Endothelial cell of umbilical vein (primary cell): Measurements from ENCODE around the gene METTL26. TPM values are rescaled to one million over a fixed set of nuclear protein-coding genes. Genes with fewer than 3 reads are reported as not detected.

Experiments used
- BruUV-seq: library from RNA; stranded (reverse); fragments of 400-500 nt; replicated peaks from 2 replicates; lab custom pipeline; 2021; lab: Mats Ljungman, UMichigan
- CTCF ChIA-PET: fragments of 300-600, 350-600 bp; sonication (Branson Sonifier 250); formaldehyde crosslinking; loops from one replicate; lab custom pipeline; 2021; ENCODE audit warnings: antibody characterized with exemption, inconsistent platforms; lab: Charles Lee
- POLR2A ChIA-PET: fragments of 300-600, 350-600 bp; sonication (Branson Sonifier 250); formaldehyde crosslinking; loops from one replicate; lab custom pipeline; 2021; ENCODE audit warnings: antibody characterized with exemption, inconsistent platforms; lab: Charles Lee
- DNase-seq: peaks from one replicate; pipeline ENCODE4 v3.0.0-alpha.2; 2011; ENCODE audit warnings: low read depth, low spot score
- FAIRE-seq: peaks from 2 replicates; lab custom pipeline; 2011; peaks lifted over from hg19 to GRCh38; lab: Jason Lieb, UNC
- H2AFZ ChIP-seq: 2 replicates; pipeline ENCODE4 v1.6.0; 2012; ENCODE audit warnings: low read depth, low read length, control low read depth, inconsistent platforms
- H3K27ac ChIP-seq: 2 replicates; pipeline ENCODE4 v1.5.1; 2011; ENCODE audit warnings: low read depth, mild to moderate bottlenecking, control low read depth, low read length, moderate library complexity; ENCODE audit not compliant: insufficient read depth
- H3K27me3 ChIP-seq, 2 experiments: 2 replicates each; pipeline versions ENCODE4 v1.6.0 to v1.6.1; 2011; ENCODE audit warnings: low read length in 2 of 2, mixed read lengths in 1 of 2; ENCODE audit not compliant: control insufficient read depth in 2 of 2, insufficient read depth in 2 of 2
- H3K36me3 ChIP-seq, 2 experiments: 2 replicates in 1 of 2; 3 replicates in 1 of 2; pipeline ENCODE4 v1.5.1; 2011; ENCODE audit warnings: low read length in 2 of 2, mild to moderate bottlenecking in 1 of 2, moderate library complexity in 1 of 2; ENCODE audit not compliant: control insufficient read depth in 2 of 2, insufficient read depth in 2 of 2; ENCODE audit errors: extremely low read depth in 1 of 2
- H3K4me1 ChIP-seq: 3 replicates; pipeline ENCODE4 v1.5.1; 2011; ENCODE audit warnings: mild to moderate bottlenecking, low read length; ENCODE audit not compliant: control insufficient read depth, insufficient read depth; ENCODE audit errors: extremely low read depth
- H3K4me2 ChIP-seq: 2 replicates; pipeline ENCODE4 v1.6.1; 2011; ENCODE audit warnings: low read length, control low read depth, mixed read lengths; ENCODE audit not compliant: insufficient read depth
- H3K4me3 ChIP-seq, 3 experiments: fragments of 200-600 bp in 1 of 3; sonication (generic), shearing (Covaris generic) in 1 of 3; replicated peaks in 1 of 3; 2 replicates each; pipeline ENCODE4 v1.5.1; 2011 to 2016; ENCODE audit warnings: control low read depth in 3 of 3, low read length in 3 of 3, mild to moderate bottlenecking in 2 of 3, inconsistent platforms in 1 of 3, low read depth in 1 of 3, moderate library complexity in 1 of 3; ENCODE audit not compliant: insufficient read depth in 1 of 3
- H3K79me2 ChIP-seq: 2 replicates; pipeline ENCODE4 v1.6.0; 2012; ENCODE audit warnings: low read length, inconsistent platforms; ENCODE audit not compliant: control insufficient read depth, insufficient read depth
- H3K9ac ChIP-seq: replicated peaks from 2 replicates; pipeline ENCODE3; 2011; ENCODE audit warnings: low read length, control low read depth; ENCODE audit not compliant: insufficient read depth; ENCODE audit errors: extremely low read depth
- H3K9me1 ChIP-seq: replicated peaks from 3 replicates; pipeline ENCODE4 v1.6.0; 2011; ENCODE audit warnings: mild to moderate bottlenecking, low read length; ENCODE audit not compliant: control insufficient read depth, insufficient read depth; ENCODE audit errors: extremely low read depth
- H3K9me3 ChIP-seq: replicated peaks from 2 replicates; pipeline ENCODE4 v1.5.1; 2012; ENCODE audit warnings: low read length, inconsistent platforms; ENCODE audit not compliant: control insufficient read depth, insufficient read depth
- H4K20me1 ChIP-seq: replicated peaks from 2 replicates; pipeline ENCODE3; 2011; ENCODE audit warnings: mild to moderate bottlenecking, low read length; ENCODE audit not compliant: control insufficient read depth, insufficient read depth; ENCODE audit errors: extremely low read depth
- EZH2 ChIP-seq: IDR thresholded peaks from 2 replicates; pipeline ENCODE4 v1.6.1; 2012; ENCODE audit warnings: borderline replicate concordance, low read depth, mild to moderate bottlenecking, moderate library complexity, low read length, inconsistent platforms; ENCODE audit not compliant: severe bottlenecking
- FOS ChIP-seq: IDR thresholded peaks from 2 replicates; pipeline ENCODE4 v1.6.1; 2011; ENCODE audit warnings: mild to moderate bottlenecking, low read length, moderate library complexity, borderline replicate concordance; ENCODE audit not compliant: insufficient read depth
- GATA2 ChIP-seq: IDR thresholded peaks from 2 replicates; pipeline ENCODE4 v1.7.0; 2011; ENCODE audit warnings: low read depth, mild to moderate bottlenecking, moderate library complexity, mixed read lengths, low read length; ENCODE audit not compliant: insufficient read length, insufficient read depth
- JUN ChIP-seq: IDR thresholded peaks from 2 replicates; pipeline ENCODE4 v1.6.1; 2011; ENCODE audit warnings: borderline replicate concordance, low read depth; ENCODE audit not compliant: insufficient read length, insufficient read depth
- MYC ChIP-seq: IDR thresholded peaks from one replicate; pipeline ENCODE4 v1.6.1; 2011; ENCODE audit warnings: mild to moderate bottlenecking, low read depth, low read length
- POLR2A ChIP-seq: IDR thresholded peaks from 2 replicates; pipeline ENCODE4 v1.6.1; 2012; ENCODE audit warnings: low read depth, mild to moderate bottlenecking, control low read depth, low read length
- POLR2AphosphoS5 ChIP-seq: IDR thresholded peaks from 2 replicates; pipeline ENCODE4 v1.6.1; 2012; ENCODE audit warnings: low read depth, mild to moderate bottlenecking, control low read depth, low read length, moderate library complexity; ENCODE audit not compliant: insufficient read depth
- dilution Hi-C: fragments of 300-500 bp; cut with MboI; formaldehyde crosslinking; loops from one replicate; pipeline ENCODE4 v1.15.0; 2019; ENCODE audit warnings: low sequenced_read_pairs; ENCODE audit not compliant: extremely low pct_ligation_motif_present
- intact Hi-C: fragments of 100-400 bp; cut with micrococcal nuclease; formaldehyde crosslinking; loops from one replicate; pipeline ENCODE4 v1.10.0; 2022
- polyA plus RNA-seq, 4 experiments: library from polyadenylated mRNA; depleted of rRNA in 3 of 4; stranded (reverse) in 3 of 4; unstranded in 1 of 4; fragments of >200 nt; gene quantifications; 2 replicates each; pipeline versions ENCODE4 v1.2.1 to v1.2.3, GENCODE V29; 2011 to 2012; ENCODE audit warnings: missing spikeins in 1 of 4
- total RNA-seq: library from RNA; stranded (reverse); gene quantifications from 2 replicates; pipeline ENCODE4 v1.2.3, GENCODE V29; 2021
- TF ChIP-seq, protein P1 (sequence below): IDR thresholded peaks from 2 replicates; pipeline ENCODE4 v1.6.1; 2011; ENCODE audit not compliant: insufficient read depth, insufficient read length
- TF ChIP-seq, protein P2 (sequence below), 2 donors: IDR thresholded peaks; 1 replicate in 1 of 2; 2 replicates in 1 of 2; pipeline ENCODE4 v1.5.1; 2011; ENCODE audit warnings: low read length in 2 of 2, mild to moderate bottlenecking in 2 of 2, moderate library complexity in 2 of 2, control low read depth in 1 of 2, inconsistent platforms in 1 of 2, low read depth in 1 of 2; ENCODE audit not compliant: insufficient read depth in 1 of 2; ENCODE audit errors: extremely low read depth in 1 of 2

The METTL26 gene
- total and polyA plus RNA-seq, 2 donors (not counting 3 experiments of a cell fraction or from before 2014, with no cell fraction given): 114 to 138 TPM

DNA sequence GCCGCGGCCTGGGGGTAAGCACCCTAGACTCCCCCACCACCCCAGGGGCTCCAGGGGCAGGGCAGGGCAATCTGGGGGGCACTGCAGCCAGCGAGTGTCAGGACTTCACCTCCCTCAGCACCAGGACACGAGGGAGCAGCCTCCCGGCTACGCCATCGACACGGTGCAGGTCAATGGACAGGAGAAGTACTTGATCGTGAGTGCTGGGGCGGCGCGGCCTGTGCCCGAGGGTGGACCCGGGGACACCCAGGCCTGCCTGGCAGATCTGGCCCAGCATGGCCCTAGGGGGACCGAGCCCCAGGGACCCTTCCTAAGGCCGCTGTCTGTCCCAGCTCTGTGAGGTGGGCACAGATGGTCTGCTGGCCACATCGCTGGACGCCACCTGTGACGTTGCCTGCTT lies 36.3 kb upstream of the METTL26 start:
- Histone ChIP-seq H3K9me1 (no peaks in the 10 kb centered on the region), H3K4me2 (no peak overlapping the region), H3K4me1 (no peaks in the 10 kb centered on the region), H3K4me3 (no peak overlapping the region), H3K9ac (no peak overlapping the region), H4K20me1 (no peaks in the 10 kb centered on the region), H3K9me3 (no peaks in the 10 kb centered on the region), H3K27me3 (no peaks in the 10 kb centered on the region), H2AFZ (no peak overlapping the region), H3K36me3 (peaks cover 5 to 35% of the 10 kb centered on the region in 2 experiments), H3K27ac (no peak overlapping the region), H3K79me2 (peaks cover 18% of the 10 kb centered on the region)
- FAIRE-seq: no peak
- DNase-seq: no peak
- ChIA-PET CTCF (no interaction called here), POLR2A (no interaction called here)
- TF ChIP-seq JUN (no peak), GATA2 (no peak), MYC (no peak), FOS (no peak), EZH2 (no peak), POLR2AphosphoS5 (no peak), POLR2A (no peak)
- TF ChIP-seq, protein P1, sequence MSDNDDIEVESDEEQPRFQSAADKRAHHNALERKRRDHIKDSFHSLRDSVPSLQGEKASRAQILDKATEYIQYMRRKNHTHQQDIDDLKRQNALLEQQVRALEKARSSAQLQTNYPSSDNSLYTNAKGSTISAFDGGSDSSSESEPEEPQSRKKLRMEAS: no peak
- TF ChIP-seq, protein P2, sequence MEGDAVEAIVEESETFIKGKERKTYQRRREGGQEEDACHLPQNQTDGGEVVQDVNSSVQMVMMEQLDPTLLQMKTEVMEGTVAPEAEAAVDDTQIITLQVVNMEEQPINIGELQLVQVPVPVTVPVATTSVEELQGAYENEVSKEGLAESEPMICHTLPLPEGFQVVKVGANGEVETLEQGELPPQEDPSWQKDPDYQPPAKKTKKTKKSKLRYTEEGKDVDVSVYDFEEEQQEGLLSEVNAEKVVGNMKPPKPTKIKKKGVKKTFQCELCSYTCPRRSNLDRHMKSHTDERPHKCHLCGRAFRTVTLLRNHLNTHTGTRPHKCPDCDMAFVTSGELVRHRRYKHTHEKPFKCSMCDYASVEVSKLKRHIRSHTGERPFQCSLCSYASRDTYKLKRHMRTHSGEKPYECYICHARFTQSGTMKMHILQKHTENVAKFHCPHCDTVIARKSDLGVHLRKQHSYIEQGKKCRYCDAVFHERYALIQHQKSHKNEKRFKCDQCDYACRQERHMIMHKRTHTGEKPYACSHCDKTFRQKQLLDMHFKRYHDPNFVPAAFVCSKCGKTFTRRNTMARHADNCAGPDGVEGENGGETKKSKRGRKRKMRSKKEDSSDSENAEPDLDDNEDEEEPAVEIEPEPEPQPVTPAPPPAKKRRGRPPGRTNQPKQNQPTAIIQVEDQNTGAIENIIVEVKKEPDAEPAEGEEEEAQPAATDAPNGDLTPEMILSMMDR (IDR thresholded peaks at IDR 0.05; ENCODE audit: extremely low read depth in 1 of 2, insufficient read depth in 1 of 2, low read depth in 1 of 2, low read length in 2 of 2): no peak
- intact Hi-C loops: no loop called here
- no TSS peak for BruUV-seq
- dilution Hi-C loops: no loop called here
